Measurements from ENCODE around the gene DENND4A.
"Not testable (repeated sequence)": the region's sequence is repeated elsewhere in the genome, so short reads cannot be mapped to it uniquely, and the experiment has no call there.

DENND4A gene

GRCh38 chr15:65626856-65627255 lies 165.2 kb downstream of the DENND4A start:
- no peak for DNase-seq

- no peak for DNase-seq
These were observed 169.0 kb downstream of the DENND4A start for GRCh38 chr15:65623103-65623502.

GRCh38 chr15:65621638-65622037 lies 170.5 kb downstream of the DENND4A start, which contains the start of gene SLC24A1:
Gene SLC24A1, plus strand, starts transcription at chr15:65621938. Its CDS starts 2,143 bp downstream, at chr15:65624081.
- DNase-seq, result no peak

- no peak for DNase-seq
These were observed 171.3 kb downstream of the DENND4A start for GRCh38 chr15:65620833-65621232.

- DNase-seq, result no peak
These were observed 172.3 kb downstream of the DENND4A start for GRCh38 chr15:65619626-65620290.

- DNase-seq, result no peak
These were observed 173.5 kb downstream of the DENND4A start for GRCh38 chr15:65618560-65619109.

- not testable (repeated sequence) for DNase-seq
These were observed 176.2 kb downstream of the DENND4A start for GRCh38 chr15:65615887-65616286.

GRCh38 chr15:65612949-65613744 lies 178.9 kb downstream of the DENND4A start:
- DNase-seq, result no peak

- no peak for DNase-seq
These were observed 179.5 kb downstream of the DENND4A start for GRCh38 chr15:65612616-65612946.

GRCh38 chr15:65611888-65612615 lies 180.0 kb downstream of the DENND4A start:
- no peak for DNase-seq

- DNase-seq, result peak; percentile 95 to 97
These were observed 181.0 kb downstream of the DENND4A start, which contains the start of gene INTS14 for GRCh38 chr15:65610871-65611718. Gene INTS14, minus strand, starts transcription at chr15:65611131. Its CDS starts 3,751 bp downstream, at chr15:65607380.
